GM23248 (cell line): ENCODE data around the gene PPP1R12B. TPM values are rescaled to one million over a fixed set of nuclear protein-coding genes. Genes with fewer than 3 reads are reported as not detected.
"Not testable (repeated sequence)": the region's sequence is repeated elsewhere in the genome, so short reads cannot be mapped to it uniquely, and the experiment has no call there.

ENCODE experiments used
- DNase-seq: peaks from one replicate; pipeline ENCODE4 v3.0.0-alpha.2; 2015
- H2AFZ ChIP-seq: fragments of 200-600 bp; sonication (generic); 2 replicates; pipeline ENCODE4 v1.6.1; 2016; ENCODE audit warnings: antibody characterized with exemption
- H3F3A ChIP-seq: fragments of 200-600 bp; sonication (generic); 2 replicates; pipeline ENCODE4 v1.6.1; 2016; ENCODE audit warnings: mild to moderate bottlenecking, antibody characterized with exemption, mixed run types; ENCODE audit not compliant: insufficient read depth
- H3K27ac ChIP-seq: fragments of 200-600 bp; sonication (generic); 2 replicates; pipeline ENCODE4 v1.5.1; 2016; ENCODE audit warnings: mild to moderate bottlenecking
- H3K27me3 ChIP-seq: fragments of 200-600 bp; sonication (generic); replicated peaks from 2 replicates; pipeline ENCODE4 v1.6.1; 2016; ENCODE audit warnings: mild to moderate bottlenecking; ENCODE audit not compliant: insufficient read depth
- H3K36me3 ChIP-seq: fragments of 200-600 bp; sonication (generic); 2 replicates; pipeline ENCODE4 v1.6.1; 2016; ENCODE audit warnings: low read depth, mild to moderate bottlenecking
- H3K4me1 ChIP-seq: fragments of 200-600 bp; sonication (generic); 2 replicates; pipeline ENCODE4 v1.6.1; 2016; ENCODE audit warnings: mild to moderate bottlenecking; ENCODE audit not compliant: insufficient read depth
- H3K4me2 ChIP-seq: fragments of 200-600 bp; sonication (generic); one replicate; pipeline ENCODE4 v1.6.1; 2016; ENCODE audit warnings: mild to moderate bottlenecking; ENCODE audit not compliant: unreplicated experiment
- H3K4me3 ChIP-seq: fragments of 200-600 bp; sonication (generic); 2 replicates; pipeline ENCODE4 v1.5.1; 2016; ENCODE audit warnings: mild to moderate bottlenecking
- H3K79me2 ChIP-seq: fragments of 200-600 bp; sonication (generic); 2 replicates; pipeline ENCODE4 v1.6.1; 2016; ENCODE audit warnings: mild to moderate bottlenecking; ENCODE audit not compliant: insufficient read depth
- H3K9ac ChIP-seq: fragments of 200-600 bp; sonication (generic); 2 replicates; pipeline ENCODE4 v1.6.1; 2016; ENCODE audit warnings: mild to moderate bottlenecking
- H3K9me2 ChIP-seq: fragments of 200-600 bp; sonication (generic); 2 replicates; pipeline ENCODE4 v1.6.1; 2016; ENCODE audit warnings: mixed run types, mild to moderate bottlenecking, moderate library complexity; ENCODE audit not compliant: insufficient read depth
- H3K9me3 ChIP-seq: fragments of 200-600 bp; sonication (generic); one replicate; pipeline ENCODE4 v1.6.1; 2017; ENCODE audit warnings: low read depth
- H4K20me1 ChIP-seq: fragments of 200-600 bp; sonication (generic); 2 replicates; pipeline ENCODE4 v1.6.0; 2016; ENCODE audit not compliant: insufficient read depth
- EZH2 ChIP-seq: fragments of 200-600 bp; sonication (generic); IDR thresholded peaks from 2 replicates; pipeline ENCODE4 v1.6.1; 2018; ENCODE audit warnings: antibody characterized with exemption, mild to moderate bottlenecking; ENCODE audit not compliant: insufficient read depth, poor library complexity, severe bottlenecking
- EZH2phosphoT487 ChIP-seq: fragments of 200-600 bp; sonication (generic); IDR thresholded peaks from 2 replicates; pipeline ENCODE4 v1.6.1; 2018; ENCODE audit warnings: antibody characterized with exemption, moderate library complexity, mild to moderate bottlenecking, low read depth; ENCODE audit not compliant: insufficient read depth
- WGBS, 2 experiments: methylation state at CpG; one replicate each; pipeline ENCODE4 v1.1.6; 2015 to 2017; ENCODE audit warnings: low lambda C conversion rate in 2 of 2, low coverage in 1 of 2; ENCODE audit errors: missing lambda C conversion rate in 2 of 2; 5-methylcytosine and 5-hydroxymethylcytosine counted together
- in situ Hi-C: fragments of 300-500 bp; cut with MboI; formaldehyde crosslinking; loops from 2 replicates; pipeline ENCODE4 v1.15.0; 2020
- polyA plus RNA-seq: library from polyadenylated mRNA; unstranded; fragments of >200 nt; fragmentation: Nextera tagmentation; extraction: Ambion mirVana; gene quantifications from 2 replicates; pipeline ENCODE4 v1.2.1, GENCODE V29; 2016
- total RNA-seq: library from RNA; depleted of rRNA; stranded (reverse); fragments of >200 nt; shearing (Covaris generic); gene quantifications from 2 replicates; pipeline ENCODE4 v1.2.3, GENCODE V29; 2014

Gene PPP1R12B
- total and polyA plus RNA-seq, 2 experiments from 2014 or later: 3.6 to 14.6 TPM

- in situ Hi-C loops: no loop called here
Observed at GRCh38 chr1:202343652-202344349, 4.7 kb upstream of the PPP1R12B start.

GRCh38 chr1:202348005-202348508 is 442 bp upstream of the PPP1R12B start:
- H3K9ac ChIP-seq: no peak overlapping the region
- H3K79me2 ChIP-seq: peaks cover 43% of the 10 kb centered on the region
- in situ Hi-C loops: no loop called here
- H3K4me2 ChIP-seq: peak overlapping the region; percentile 15
- H3K9me3 ChIP-seq: no peaks in the 10 kb centered on the region
- H4K20me1 ChIP-seq: no peaks in the 10 kb centered on the region
- no peaks in the 10 kb centered on the region for H3F3A ChIP-seq
- 49 to 51% methylated on average over 6 of the region's 6 CpGs for WGBS, 2 experiments
- H3K27me3 ChIP-seq: no peaks in the 10 kb centered on the region
- no peak for TF ChIP-seq EZH2
- no peak for TF ChIP-seq EZH2phosphoT487
- H3K36me3 ChIP-seq: no peaks in the 10 kb centered on the region
- H3K4me3 ChIP-seq: 0 out of 2 replicates have a peak overlapping the region, but pooled peaks have one; percentile 9
- H3K4me1 ChIP-seq: peaks cover 12% of the 10 kb centered on the region
- DNase-seq: no peak
- H3K9me2 ChIP-seq: no peaks in the 10 kb centered on the region
- peak overlapping the region; percentile 58; the same call in 1 of the 2 replicates for H2AFZ ChIP-seq
- peak overlapping the region; percentile 23; the same call in 1 of the 2 replicates for H3K27ac ChIP-seq

More at GRCh38 chr1:202343652-202344349, 4.7 kb upstream of the PPP1R12B start:
- DNase-seq: peak; percentile 73
- H3K27me3 ChIP-seq: no peaks in the 10 kb centered on the region
- H3K4me1 ChIP-seq: peaks cover 4% of the 10 kb centered on the region; the same call in 1 of the 2 replicates
- H3K4me3 ChIP-seq: 0 out of 2 replicates have a peak overlapping the region, but pooled peaks have one; percentile 27
- H3K9ac ChIP-seq: peak overlapping the region; percentile 53; the same call in 1 of the 2 replicates
- H3K79me2 ChIP-seq: peaks cover 24% of the 10 kb centered on the region
- no peaks in the 10 kb centered on the region for H4K20me1 ChIP-seq
- H2AFZ ChIP-seq: peak overlapping the region; percentile 97
- 45 to 51% methylated on average over 4 of the region's 4 CpGs for WGBS, 2 experiments
- H3F3A ChIP-seq: 0 out of 2 replicates have a peak, but pooled peaks cover 3% of the 10 kb centered on the region
- H3K9me2 ChIP-seq: no peaks in the 10 kb centered on the region
- TF ChIP-seq EZH2phosphoT487 (no peak), EZH2 (no peak)
- H3K36me3 ChIP-seq: no peaks in the 10 kb centered on the region
- H3K27ac ChIP-seq: no peak overlapping the region
- H3K4me2 ChIP-seq: peak overlapping the region; percentile 54
- no peaks in the 10 kb centered on the region for H3K9me3 ChIP-seq

GRCh38 chr1:202349206-202349928 is 868 bp downstream of the PPP1R12B start:
- peaks cover 9% of the 10 kb centered on the region for H3K4me1 ChIP-seq
- no peaks in the 10 kb centered on the region for H3K36me3 ChIP-seq
- no peaks in the 10 kb centered on the region for H4K20me1 ChIP-seq
- DNase-seq: peak; percentile 78
- peak overlapping the region; percentile 95 for H3K4me2 ChIP-seq
- peak overlapping the region; percentile 95 for H3K9ac ChIP-seq
- no peak for TF ChIP-seq EZH2phosphoT487
- TF ChIP-seq EZH2: no peak
- no peaks in the 10 kb centered on the region for H3K27me3 ChIP-seq
- peak overlapping the region; percentile 89 for H3K27ac ChIP-seq
- H3K79me2 ChIP-seq: peaks cover 56% of the 10 kb centered on the region
- no peaks in the 10 kb centered on the region for H3K9me3 ChIP-seq
- in situ Hi-C loops: no loop called here
- H3K9me2 ChIP-seq: no peaks in the 10 kb centered on the region
- H2AFZ ChIP-seq: peak overlapping the region; percentile 88
- no peaks in the 10 kb centered on the region for H3F3A ChIP-seq
- H3K4me3 ChIP-seq: peak overlapping the region; percentile 93
- 8% methylated on average over 12 of the region's 12 CpGs for WGBS, 2 experiments

- WGBS, 2 experiments: 82 to 88% methylated on average over 2 of the region's 2 CpGs
- H3F3A ChIP-seq: no peaks in the 10 kb centered on the region
Observed at GRCh38 chr1:202351725-202352124, 3.2 kb downstream of the PPP1R12B start.

GRCh38 chr1:202352583-202353197 is 4.2 kb downstream of the PPP1R12B start:
- peaks cover 83% of the 10 kb centered on the region for H3K79me2 ChIP-seq
- H3K4me3 ChIP-seq, H4K20me1 ChIP-seq, H3K27me3 ChIP-seq, H3F3A ChIP-seq, H3K27ac ChIP-seq, H3K4me2 ChIP-seq, in situ Hi-C loops, H3K4me1 ChIP-seq, H2AFZ ChIP-seq, H3K9me2 ChIP-seq, H3K9me3 ChIP-seq, H3K36me3 ChIP-seq, H3K9ac ChIP-seq, DNase-seq: not testable (repeated sequence)
- WGBS, 2 experiments: 93 to 96% methylated on average over 11 of the region's 11 CpGs

More at GRCh38 chr1:202351725-202352124, 3.2 kb downstream of the PPP1R12B start:
- no peak overlapping the region for H3K27ac ChIP-seq
- no peak overlapping the region for H3K4me3 ChIP-seq
- no peaks in the 10 kb centered on the region for H3K36me3 ChIP-seq
- in situ Hi-C loops: no loop called here
- H3K79me2 ChIP-seq: peaks cover 75% of the 10 kb centered on the region
- no peak overlapping the region for H3K4me2 ChIP-seq
- DNase-seq: no peak
- no peak overlapping the region for H3K9ac ChIP-seq
- peaks cover 9% of the 10 kb centered on the region for H3K4me1 ChIP-seq
- H3K9me2 ChIP-seq: no peaks in the 10 kb centered on the region
- no peaks in the 10 kb centered on the region for H3K9me3 ChIP-seq
- H3K27me3 ChIP-seq: no peaks in the 10 kb centered on the region
- H2AFZ ChIP-seq: no peak overlapping the region
- TF ChIP-seq EZH2phosphoT487: no peak
- no peak for TF ChIP-seq EZH2
- H4K20me1 ChIP-seq: no peaks in the 10 kb centered on the region
